Heart right ventricle (tissue), 16 donors: ENCODE results near the gene TTC16. TPM values are rescaled to one million over a fixed set of nuclear protein-coding genes. Genes with fewer than 3 reads are reported as not detected.

Experiments used
- ATAC-seq, 8 donors: fragments of 200-7000 bp; cut with Tn5 transposase; one replicate each; pipeline ENCODE4 v1.9.1; 2020; ENCODE audit warnings: mild to moderate bottlenecking in 8 of 8, moderate library complexity in 8 of 8, moderate number of reproducible peaks in 1 of 8
- DNase-seq, 2 donors: peaks; one replicate each; pipeline ENCODE4 v3.0.0-alpha.2; 2020
- H3K27ac ChIP-seq, 10 donors: fragments of 200-600 bp; sonication (generic) in 2 of 10; one replicate each; pipeline versions ENCODE4 v1.5.0 to v1.8.0; 2020 to 2022; ENCODE audit warnings: mild to moderate bottlenecking in 3 of 10
- H3K27me3 ChIP-seq, 7 donors: fragments of 200-600 bp; one replicate each; pipeline ENCODE4 v1.8.0; 2021 to 2022; ENCODE audit warnings: mild to moderate bottlenecking in 2 of 7
- H3K36me3 ChIP-seq, 9 donors: fragments of 200-600 bp; sonication (generic) in 1 of 9; one replicate each; pipeline versions ENCODE4 v1.5.0 to v1.8.0; 2020 to 2022; ENCODE audit warnings: mild to moderate bottlenecking in 2 of 9
- H3K4me1 ChIP-seq, 9 donors: fragments of 200-600 bp; sonication (generic) in 1 of 9; one replicate each; pipeline versions ENCODE4 v1.5.0 to v1.8.0; 2020 to 2022; ENCODE audit warnings: mild to moderate bottlenecking in 4 of 9
- H3K4me3 ChIP-seq, 10 donors: fragments of 200-600 bp; sonication (generic) in 2 of 10; one replicate each; pipeline versions ENCODE4 v1.5.0 to v1.8.0; 2020 to 2022; ENCODE audit warnings: mild to moderate bottlenecking in 7 of 10, moderate library complexity in 2 of 10
- H3K9me3 ChIP-seq, 11 donors: fragments of 200-600 bp in 10 of 11; sonication (generic) in 2 of 11; one replicate each; pipeline versions ENCODE4 v1.5.0 to v1.8.0; 2013 to 2022; ENCODE audit warnings: mild to moderate bottlenecking in 2 of 11, control low read depth in 1 of 11, moderate library complexity in 1 of 11
- WGBS, 2 donors: extraction: QIAGEN DNeasy Blood & Tissue Kit; methylation state at CpG; one replicate each; pipeline ENCODE4 v1.1.7; 2013; ENCODE audit warnings: inconsistent platforms in 1 of 2; 5-methylcytosine and 5-hydroxymethylcytosine counted together
- intact Hi-C, 10 donors: fragments of 100-400 bp; cut with DNase I; formaldehyde crosslinking; loops; one replicate each; pipeline versions ENCODE4 v1.11.1 to v1.14.2; 2022
- polyA plus RNA-seq, 2 donors: library from polyadenylated mRNA; stranded (reverse); fragments of 200-250 nt; gene quantifications; one replicate each; pipeline ENCODE4 v1.2.3, GENCODE V29; 2013
- total RNA-seq, 10 donors: library from RNA; stranded (reverse); fragmentation: NEBNext Ultra II Directional in 3 of 10; extraction: Animal tissue kit (Norgen Biotek cat#: 25700) in 3 of 10; gene quantifications; one replicate each; pipeline versions ENCODE4 v1.2.1 to v1.2.4, GENCODE V29; 2021 to 2023
- TF ChIP-seq, protein P1 (sequence below), 9 donors: fragments of 200-600 bp; sonication (generic) in 2 of 9; IDR thresholded peaks; one replicate each; pipeline versions ENCODE4 v1.5.0 to v1.8.0; 2021 to 2022; ENCODE audit warnings: antibody characterized with exemption in 9 of 9, mild to moderate bottlenecking in 5 of 9, moderate library complexity in 1 of 9
- donor health status: Arrhythmogenic right ventricular cardiomyopathy.
- donor health status: ischemic (EF 13 %, LVEDD 7.1; RV severe dilation, severe dysfunction).
- donor health status: healthy with polysubstance abuse.
- donor health status: DM: no; HTN: yes; CAD: no.
- donor health status: DM: no; HTN: no; CAD: no.
- donor health status: ischemic (EF 25% LVEDD 6.9; RV normal size, moderate dysfunction).
- donor health status: ischemic (EF 25% LVEDD 5.7; RV mildly dilated, moderate dysfunction).
- donor health status: healthy.
- donor health status: DM: yes; HTN: yes; CAD: no.
- donor health status: Ischemic cardiomyopathy.
- donor health status: ischemic (EF 35%, LVEDD 5.7; RV mildly dilated, moderate dysfunction).
- donor health status: nonischemic (EF 11% LVEDD 7.7; RV severe dilation, severe dysfunction).
- donor health status: DM: yes; HTN: yes; CAD: no.
- donor health status: PGD.
- donor health status: ischemic (EF 29% LVEDD 5.4; RV normal size, mild dysfunction).
- donor health status: nonischemic (EF 23%, LVEDD 6.1; RV moderate dilation, normal function).

TTC16 gene
- total and polyA plus RNA-seq, 12 donors: 0.04 to 1.4 (median 0.32) TPM; not detected in 1

GRCh38 chr9:127729522-127730256 lies 13.8 kb downstream of the TTC16 start:
- no peak for DNase-seq

GRCh38 chr9:127730262-127730661 lies 14.4 kb downstream of the TTC16 start:
- TF ChIP-seq, protein P1, sequence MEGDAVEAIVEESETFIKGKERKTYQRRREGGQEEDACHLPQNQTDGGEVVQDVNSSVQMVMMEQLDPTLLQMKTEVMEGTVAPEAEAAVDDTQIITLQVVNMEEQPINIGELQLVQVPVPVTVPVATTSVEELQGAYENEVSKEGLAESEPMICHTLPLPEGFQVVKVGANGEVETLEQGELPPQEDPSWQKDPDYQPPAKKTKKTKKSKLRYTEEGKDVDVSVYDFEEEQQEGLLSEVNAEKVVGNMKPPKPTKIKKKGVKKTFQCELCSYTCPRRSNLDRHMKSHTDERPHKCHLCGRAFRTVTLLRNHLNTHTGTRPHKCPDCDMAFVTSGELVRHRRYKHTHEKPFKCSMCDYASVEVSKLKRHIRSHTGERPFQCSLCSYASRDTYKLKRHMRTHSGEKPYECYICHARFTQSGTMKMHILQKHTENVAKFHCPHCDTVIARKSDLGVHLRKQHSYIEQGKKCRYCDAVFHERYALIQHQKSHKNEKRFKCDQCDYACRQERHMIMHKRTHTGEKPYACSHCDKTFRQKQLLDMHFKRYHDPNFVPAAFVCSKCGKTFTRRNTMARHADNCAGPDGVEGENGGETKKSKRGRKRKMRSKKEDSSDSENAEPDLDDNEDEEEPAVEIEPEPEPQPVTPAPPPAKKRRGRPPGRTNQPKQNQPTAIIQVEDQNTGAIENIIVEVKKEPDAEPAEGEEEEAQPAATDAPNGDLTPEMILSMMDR (IDR thresholded peaks at IDR 0.05): no peak
- Histone ChIP-seq H3K4me3 (no peak overlapping the region), H3K36me3 (peaks cover 0 to 28% (median 10%) of the 10 kb centered on the region in 9 donors), H3K4me1 (peaks cover 7 to 15% (median 8%) of the 10 kb centered on the region in 9 donors), H3K9me3 (no peaks in the 10 kb centered on the region), H3K27me3 (no peaks in the 10 kb centered on the region), H3K27ac (no peak overlapping the region)
- no peak for DNase-seq
- ATAC-seq: no peak
- intact Hi-C loops: loop anchor here (5.0 to 10.0 kb wide), 7 partner anchors 138 to 228 kb away; partner anchors contain the start of gene AK1 (in 1 of the 10)
- 84 to 91% methylated on average over 9 of the region's 9 CpGs for WGBS, 2 donors

More at GRCh38 chr9:127729522-127730256, 13.8 kb downstream of the TTC16 start:
- Histone ChIP-seq H3K9me3 (no peaks in the 10 kb centered on the region), H3K4me1 (peaks cover 8 to 19% (median 9%) of the 10 kb centered on the region in 9 donors), H3K27me3 (peaks cover 0 to 2% (median 0%) of the 10 kb centered on the region in 7 donors), H3K4me3 (no peak overlapping the region), H3K36me3 (peaks cover 0 to 28% (median 10%) of the 10 kb centered on the region in 9 donors), H3K27ac (no peak overlapping the region)
- 90 to 91% methylated on average over 18 of the region's 18 CpGs for WGBS, 2 donors
- ATAC-seq: no peak
- TF ChIP-seq, protein P1 (IDR thresholded peaks at IDR 0.05): no peak
- intact Hi-C loops: loop anchor here (5.0 to 10.0 kb wide), 7 partner anchors 137 to 227 kb away; partner anchors contain the start of gene AK1 (in 1 of the 10)

DNA sequence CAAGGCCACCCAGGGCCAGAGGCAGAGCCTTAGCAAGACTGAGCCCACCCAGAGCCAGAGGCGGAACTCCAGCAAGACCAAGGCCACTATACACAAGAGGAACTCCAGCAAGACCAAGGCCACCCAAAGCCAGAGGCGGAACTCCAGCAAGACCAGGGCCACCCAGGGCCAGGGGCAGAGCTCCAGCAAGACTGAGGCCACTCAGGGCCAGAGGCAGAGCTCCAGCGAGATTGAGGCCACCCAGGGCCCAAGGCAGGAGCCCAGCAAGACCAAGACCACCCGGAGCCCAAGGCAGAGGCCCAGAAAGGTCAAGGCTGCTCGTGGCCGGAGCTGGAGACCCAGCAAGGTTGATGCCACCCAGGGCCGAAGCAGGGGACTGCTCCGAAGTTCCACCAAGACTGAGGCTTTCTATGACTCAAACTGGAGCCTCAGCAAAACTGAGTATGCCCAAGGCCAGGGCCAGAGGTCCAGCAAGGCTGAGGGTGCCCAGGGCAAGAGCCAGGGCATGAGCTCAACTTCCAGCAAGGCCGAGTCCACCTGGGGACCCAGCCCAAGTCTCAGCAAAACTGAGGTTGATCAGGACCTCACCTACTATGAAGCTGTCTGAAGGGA lies 15.0 kb downstream of the TTC16 start:
- no peak for DNase-seq
- TF ChIP-seq, protein P1 (IDR thresholded peaks at IDR 0.05): no peak
- intact Hi-C loops: loop anchor here (5.0 to 10.0 kb wide), 7 partner anchors 139 to 229 kb away; partner anchors contain the start of gene AK1 (in 1 of the 10)
- no peak overlapping the region for H3K27ac ChIP-seq
- H3K9me3 ChIP-seq: no peaks in the 10 kb centered on the region
- no peak for ATAC-seq
- peaks cover 0 to 28% (median 10%) of the 10 kb centered on the region in 9 donors for H3K36me3 ChIP-seq
- peaks cover 10 to 21% (median 14%) of the 10 kb centered on the region in 9 donors for H3K4me1 ChIP-seq
- H3K4me3 ChIP-seq: no peak overlapping the region
- H3K27me3 ChIP-seq: no peaks in the 10 kb centered on the region
- 89 to 91% methylated on average over 9 of the region's 9 CpGs for WGBS, 2 donors

GRCh38 chr9:127731938-127732337 lies 16.1 kb downstream of the TTC16 start:
- Histone ChIP-seq H3K27me3 (no peaks in the 10 kb centered on the region), H3K27ac (no peak overlapping the region), H3K36me3 (peaks cover 0 to 28% (median 10%) of the 10 kb centered on the region in 9 donors), H3K4me1 (peaks cover 10 to 26% (median 14%) of the 10 kb centered on the region in 9 donors), H3K4me3 (no peak overlapping the region), H3K9me3 (no peaks in the 10 kb centered on the region)
- DNase-seq: no peak
- ATAC-seq: no peak
- TF ChIP-seq, protein P1 (IDR thresholded peaks at IDR 0.05): no peak
- intact Hi-C loops: loop anchor here (2.0 to 10.0 kb wide), 9 partner anchors 139 to 230 kb away; partner anchors contain the start of gene AK1 (in 1 of the 10)
- 76 to 78% methylated on average over 16 of the region's 16 CpGs for WGBS, 2 donors
